ENCODE results near the gene ACO2.

GRCh38 chr22:41540006-41540315, 71.0 kb downstream of the ACO2 start:
- TF ChIP-seq CTCF (IDR thresholded peaks at IDR 0.05): no peak
- TF ChIP-seq POLR2AphosphoS5 (IDR thresholded peaks at IDR 0.05): no peak

Measured in upper lobe of left lung (tissue), 4 donors.